ENCODE measurements around the gene RDH13. TPM values are rescaled to one million over a fixed set of nuclear protein-coding genes. Genes with fewer than 3 reads are reported as not detected.
A peak's percentile ranks its signal among the peaks of the same experiment; 100 is the strongest.

The RDH13 gene
- total RNA-seq, 1 donor from 2014 or later: 85.7 TPM

DNA sequence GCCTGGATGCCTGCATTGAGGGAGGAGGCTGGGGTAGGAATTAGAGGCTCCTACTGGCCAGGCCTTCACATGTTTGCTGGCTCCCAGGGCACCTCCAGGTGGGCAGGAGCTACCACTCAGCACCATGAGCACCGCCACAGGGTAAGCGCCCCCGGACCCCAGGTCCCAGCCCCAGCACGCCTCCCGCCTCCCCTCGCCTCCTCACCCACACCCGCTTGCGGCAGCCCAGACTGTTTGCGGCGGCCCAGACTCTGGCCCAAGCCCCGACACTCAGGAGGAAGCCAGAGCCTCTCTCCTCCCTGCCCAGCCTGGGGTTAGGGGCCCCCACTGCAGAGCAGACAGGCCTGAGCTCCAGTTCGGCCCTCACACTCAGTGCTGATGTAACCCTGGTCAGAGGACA, 13.4 kb upstream of the RDH13 start:
- TF ChIP-seq, protein P1, sequence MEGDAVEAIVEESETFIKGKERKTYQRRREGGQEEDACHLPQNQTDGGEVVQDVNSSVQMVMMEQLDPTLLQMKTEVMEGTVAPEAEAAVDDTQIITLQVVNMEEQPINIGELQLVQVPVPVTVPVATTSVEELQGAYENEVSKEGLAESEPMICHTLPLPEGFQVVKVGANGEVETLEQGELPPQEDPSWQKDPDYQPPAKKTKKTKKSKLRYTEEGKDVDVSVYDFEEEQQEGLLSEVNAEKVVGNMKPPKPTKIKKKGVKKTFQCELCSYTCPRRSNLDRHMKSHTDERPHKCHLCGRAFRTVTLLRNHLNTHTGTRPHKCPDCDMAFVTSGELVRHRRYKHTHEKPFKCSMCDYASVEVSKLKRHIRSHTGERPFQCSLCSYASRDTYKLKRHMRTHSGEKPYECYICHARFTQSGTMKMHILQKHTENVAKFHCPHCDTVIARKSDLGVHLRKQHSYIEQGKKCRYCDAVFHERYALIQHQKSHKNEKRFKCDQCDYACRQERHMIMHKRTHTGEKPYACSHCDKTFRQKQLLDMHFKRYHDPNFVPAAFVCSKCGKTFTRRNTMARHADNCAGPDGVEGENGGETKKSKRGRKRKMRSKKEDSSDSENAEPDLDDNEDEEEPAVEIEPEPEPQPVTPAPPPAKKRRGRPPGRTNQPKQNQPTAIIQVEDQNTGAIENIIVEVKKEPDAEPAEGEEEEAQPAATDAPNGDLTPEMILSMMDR (IDR thresholded peaks at IDR 0.05; ENCODE audit: unreplicated experiment): no peak
- H3K36me3 Mint-ChIP-seq: peaks cover 14% of the 10 kb centered on the region
- H3K4me1 Mint-ChIP-seq: peaks cover 50% of the 10 kb centered on the region

DNA sequence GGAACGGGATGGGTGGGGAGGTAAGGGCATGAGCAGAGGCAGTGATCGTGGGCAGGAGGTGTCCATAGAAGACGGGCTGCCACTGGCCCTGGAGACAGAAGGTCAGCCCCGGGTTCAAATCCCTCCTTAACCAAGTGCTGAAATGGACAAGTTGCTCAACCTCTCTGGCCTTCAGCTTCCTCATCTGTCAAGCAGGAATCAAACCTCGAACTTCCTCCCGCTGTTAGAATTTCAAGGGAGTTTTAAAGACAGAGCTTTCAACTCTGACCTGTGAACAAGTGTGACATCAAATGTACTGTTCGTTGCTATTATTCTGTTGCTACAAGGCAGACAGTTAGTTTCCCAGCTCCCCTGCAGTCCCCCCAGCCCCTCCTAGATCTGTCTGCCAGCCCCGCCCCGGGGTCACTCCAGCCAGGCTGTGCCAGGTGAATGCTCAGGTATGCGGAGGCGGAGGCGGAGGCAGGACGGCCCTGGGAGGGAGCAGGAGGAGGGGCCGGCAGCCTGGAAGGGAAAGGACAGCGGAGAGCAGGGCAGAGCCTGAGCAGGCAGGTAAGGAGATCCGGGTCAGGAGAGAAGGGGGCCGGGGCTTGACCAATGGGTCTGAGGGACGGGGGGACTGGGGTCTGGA, 12.5 kb upstream of the RDH13 start, which contains the start of gene EPS8L1:
TSS of gene EPS8L1 (plus strand) at position 499 of the 628 bp plus-strand sequence. CDS start 576 bp downstream, outside the sequence.
- peaks cover 49% of the 10 kb centered on the region for H3K4me1 Mint-ChIP-seq
- H3K9me3 Mint-ChIP-seq: peaks cover 3% of the 10 kb centered on the region
- peaks cover 48% of the 10 kb centered on the region for H3K27me3 Mint-ChIP-seq (ENCODE audit: low read depth)
- peak; percentile 62 to 78 for DNase-seq (ENCODE audit: low spot score in 2 of 2, unreplicated experiment in 2 of 2)
- peaks cover 13% of the 10 kb centered on the region for H3K36me3 Mint-ChIP-seq
- TF ChIP-seq, protein P1 (IDR thresholded peaks at IDR 0.05; ENCODE audit: unreplicated experiment): no peak
- H3K27ac Mint-ChIP-seq: peak within 1 kb of the TSS; percentile 93
- H3K4me3 Mint-ChIP-seq: peak within 1 kb of the TSS; percentile 73

More for the DNA sequence above, 13.4 kb upstream of the RDH13 start:
- DNase-seq (ENCODE audit: low spot score in 2 of 2, unreplicated experiment in 2 of 2): no peak
- Mint-ChIP-seq H3K4me3 (peak overlapping the region; percentile 73), H3K27me3 (ENCODE audit: low read depth) (peaks cover 54% of the 10 kb centered on the region), H3K27ac (peak overlapping the region; percentile 93), H3K9me3 (peaks cover 3% of the 10 kb centered on the region)

DNA sequence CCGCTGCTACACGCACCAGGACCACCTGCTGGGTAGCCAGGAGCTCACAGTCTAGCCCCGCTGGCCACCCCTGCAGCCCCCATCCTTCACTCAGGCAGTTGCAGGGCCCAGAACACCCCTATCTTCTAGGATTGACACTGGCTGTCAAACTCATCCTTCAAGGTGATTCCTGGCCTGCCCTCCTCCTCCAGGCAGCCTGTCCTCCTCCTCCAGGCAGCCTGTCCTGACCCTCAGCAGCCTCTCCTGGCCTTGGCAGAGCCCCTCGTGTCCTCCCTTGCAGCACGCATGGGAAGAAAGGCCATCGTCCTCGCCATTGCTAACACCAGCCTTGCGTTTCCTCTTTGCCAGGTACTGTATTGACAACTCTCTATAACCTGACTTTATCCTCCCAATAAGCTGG, 9.0 kb upstream of the RDH13 start:
- Mint-ChIP-seq H3K27ac (peak overlapping the region; percentile 8), H3K4me3 (no peak overlapping the region), H3K36me3 (peaks cover 4% of the 10 kb centered on the region), H3K27me3 (ENCODE audit: low read depth) (peaks cover 57% of the 10 kb centered on the region), H3K9me3 (peaks cover 3% of the 10 kb centered on the region), H3K4me1 (peaks cover 55% of the 10 kb centered on the region)
- TF ChIP-seq, protein P1 (IDR thresholded peaks at IDR 0.05; ENCODE audit: unreplicated experiment): no peak
- DNase-seq (ENCODE audit: low spot score in 2 of 2, unreplicated experiment in 2 of 2): no peak

DNA sequence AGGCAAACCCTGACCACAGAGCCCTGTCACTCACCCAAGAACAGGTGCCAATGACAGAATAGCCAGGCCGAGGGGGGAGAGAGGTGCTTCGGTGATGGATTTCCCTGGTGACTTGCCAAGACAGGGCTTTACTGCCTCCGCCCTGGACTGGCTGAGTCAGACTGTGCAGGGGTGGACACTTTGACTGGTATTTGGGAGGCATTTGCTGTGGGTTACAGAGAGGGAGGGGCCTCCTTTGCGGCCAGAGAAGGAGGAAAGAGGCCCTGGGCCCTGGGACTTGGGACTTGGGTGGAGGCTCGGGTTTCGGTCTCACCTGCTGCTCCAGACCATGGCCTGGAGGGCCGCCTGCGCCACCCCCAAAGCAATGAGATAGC, 8.2 kb upstream of the RDH13 start:
- Mint-ChIP-seq H3K27me3 (ENCODE audit: low read depth) (peaks cover 62% of the 10 kb centered on the region), H3K27ac (peak overlapping the region; percentile 73), H3K36me3 (peaks cover 2% of the 10 kb centered on the region), H3K4me1 (peaks cover 51% of the 10 kb centered on the region), H3K4me3 (no peak overlapping the region), H3K9me3 (peaks cover 3% of the 10 kb centered on the region)
- DNase-seq (ENCODE audit: low spot score in 2 of 2, unreplicated experiment in 2 of 2): no peak
- TF ChIP-seq, protein P1 (IDR thresholded peaks at IDR 0.05; ENCODE audit: unreplicated experiment): no peak

DNA sequence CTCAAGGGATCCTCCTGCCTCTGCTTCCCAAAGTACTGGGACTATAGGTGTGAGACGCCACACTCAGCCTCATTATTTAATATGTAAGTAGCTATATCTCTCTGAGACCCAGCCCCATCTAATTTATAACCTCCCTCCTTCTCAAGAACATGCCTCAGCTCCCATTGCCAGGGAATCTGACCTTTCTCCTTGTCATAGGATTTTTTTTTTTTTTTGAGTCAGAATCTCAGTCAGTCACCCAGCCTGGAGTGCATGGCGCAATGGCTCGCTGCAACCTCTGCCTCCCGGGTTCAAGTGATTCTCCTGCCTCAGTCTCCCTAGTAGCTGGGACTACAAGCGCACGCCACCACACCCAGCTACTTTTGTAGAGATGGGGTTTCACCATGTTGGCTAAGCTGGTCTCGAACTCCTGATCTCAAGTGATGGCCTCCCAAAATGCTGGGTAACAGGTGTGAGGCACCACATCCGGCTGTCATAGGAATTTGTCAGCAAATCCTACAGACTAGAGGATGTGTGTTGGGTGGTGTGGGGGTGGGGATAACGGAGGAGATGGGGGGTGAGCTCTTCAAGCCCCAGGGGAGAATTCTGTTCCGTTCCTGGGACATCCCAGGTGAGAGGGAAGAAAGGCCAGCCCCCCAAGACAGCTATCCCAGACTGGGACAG, 7.6 kb upstream of the RDH13 start:
- H3K4me3 Mint-ChIP-seq: no peak overlapping the region
- TF ChIP-seq, protein P1 (IDR thresholded peaks at IDR 0.05; ENCODE audit: unreplicated experiment): no peak
- no peak for DNase-seq (ENCODE audit: low spot score in 2 of 2, unreplicated experiment in 2 of 2)
- peaks cover 64% of the 10 kb centered on the region for H3K27me3 Mint-ChIP-seq (ENCODE audit: low read depth)
- peaks cover 3% of the 10 kb centered on the region for H3K9me3 Mint-ChIP-seq
- peaks cover 2% of the 10 kb centered on the region for H3K36me3 Mint-ChIP-seq
- peaks cover 48% of the 10 kb centered on the region for H3K4me1 Mint-ChIP-seq
- H3K27ac Mint-ChIP-seq: peak overlapping the region; percentile 73

Measured in mesothelial cell of epicardium (in vitro differentiated cells).